HuH-7 (cell line): ENCODE results near the gene TKFC.
"Not testable (repeated sequence)": the region's sequence is repeated elsewhere in the genome, so short reads cannot be mapped to it uniquely, and the experiment has no call there.

Experiments
- DNase-seq: peaks from one replicate; pipeline ENCODE4 v3.0.0; 2011; ENCODE audit warnings: low spot score

Gene TKFC

DNA sequence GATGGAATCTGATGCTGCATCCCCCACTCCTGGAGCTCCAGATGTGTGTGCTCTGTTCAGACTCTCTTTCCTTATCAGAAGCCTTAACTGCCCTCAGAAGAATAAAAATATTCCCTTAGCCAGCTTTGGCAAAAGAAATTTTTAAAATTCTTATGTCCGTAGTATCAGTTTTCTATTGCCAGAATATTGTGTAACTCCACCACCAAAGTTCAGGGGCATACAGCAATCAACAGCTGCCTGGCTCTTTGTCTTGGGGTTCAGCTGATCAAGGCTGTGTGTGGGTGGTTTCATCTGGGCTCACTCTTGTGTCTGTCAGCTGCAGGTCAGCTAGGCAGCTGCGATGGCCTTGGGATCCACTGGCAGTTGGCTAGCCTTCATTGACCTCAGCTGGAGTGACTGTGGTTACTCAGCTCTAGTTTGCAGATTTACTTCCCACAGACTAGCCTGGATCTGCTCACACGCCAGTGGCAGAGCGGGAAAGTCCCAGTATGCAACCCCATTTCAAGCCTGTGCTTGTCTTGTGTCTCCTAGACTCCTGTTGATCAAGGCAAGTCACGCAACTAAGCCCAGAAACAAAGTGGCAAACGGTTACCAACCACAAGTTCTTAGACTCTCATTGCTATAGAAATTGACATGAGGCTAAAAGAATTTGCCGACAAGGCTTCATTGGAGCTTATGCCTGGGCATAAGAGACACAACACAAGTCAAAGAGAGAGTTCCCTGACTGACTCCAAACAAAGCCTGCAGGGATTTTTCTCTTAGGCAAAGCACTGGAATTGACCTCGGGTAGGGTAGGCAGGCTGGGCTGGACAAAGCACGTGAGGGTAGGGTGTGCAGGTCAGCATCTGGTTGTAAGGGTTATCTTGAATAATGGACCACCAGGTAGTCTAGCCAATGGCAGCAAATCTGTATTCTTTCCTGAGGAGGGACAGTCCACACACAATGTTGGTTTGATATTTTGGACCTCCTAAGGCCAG lies 36.6 kb downstream of the TKFC start:
- DNase-seq = no peak

DNA sequence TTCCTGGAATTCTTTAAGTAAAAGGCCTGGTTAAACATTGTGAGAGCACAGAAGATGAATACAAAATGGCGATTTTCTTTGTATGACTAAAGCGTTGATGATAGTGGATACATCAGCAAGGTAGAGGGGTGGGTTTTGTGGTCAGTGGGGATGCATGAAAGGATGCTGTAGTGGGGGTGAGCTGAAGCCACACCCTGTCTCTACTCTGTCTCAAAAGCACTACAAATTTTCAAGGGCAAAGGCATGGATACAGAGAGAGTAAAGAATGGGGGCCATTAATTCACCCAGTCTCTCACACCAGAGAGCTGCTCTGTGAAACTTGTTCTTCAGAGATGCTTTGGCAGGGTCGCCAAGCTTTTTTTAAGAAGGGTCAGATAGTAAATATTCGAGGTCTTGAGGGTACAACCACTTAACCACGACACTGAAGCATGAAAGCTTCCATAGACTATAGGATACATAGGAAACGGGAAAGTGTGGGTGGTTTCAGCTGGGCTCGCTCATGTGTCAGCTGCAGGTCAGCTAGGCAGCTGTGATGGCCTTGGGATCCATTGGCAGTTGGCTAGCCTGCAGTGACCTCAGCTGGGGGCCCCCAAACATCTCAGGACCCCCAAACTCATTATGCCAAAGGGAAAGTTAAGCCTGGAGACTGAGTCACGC lies 37.4 kb downstream of the TKFC start:
- no peak for DNase-seq

DNA sequence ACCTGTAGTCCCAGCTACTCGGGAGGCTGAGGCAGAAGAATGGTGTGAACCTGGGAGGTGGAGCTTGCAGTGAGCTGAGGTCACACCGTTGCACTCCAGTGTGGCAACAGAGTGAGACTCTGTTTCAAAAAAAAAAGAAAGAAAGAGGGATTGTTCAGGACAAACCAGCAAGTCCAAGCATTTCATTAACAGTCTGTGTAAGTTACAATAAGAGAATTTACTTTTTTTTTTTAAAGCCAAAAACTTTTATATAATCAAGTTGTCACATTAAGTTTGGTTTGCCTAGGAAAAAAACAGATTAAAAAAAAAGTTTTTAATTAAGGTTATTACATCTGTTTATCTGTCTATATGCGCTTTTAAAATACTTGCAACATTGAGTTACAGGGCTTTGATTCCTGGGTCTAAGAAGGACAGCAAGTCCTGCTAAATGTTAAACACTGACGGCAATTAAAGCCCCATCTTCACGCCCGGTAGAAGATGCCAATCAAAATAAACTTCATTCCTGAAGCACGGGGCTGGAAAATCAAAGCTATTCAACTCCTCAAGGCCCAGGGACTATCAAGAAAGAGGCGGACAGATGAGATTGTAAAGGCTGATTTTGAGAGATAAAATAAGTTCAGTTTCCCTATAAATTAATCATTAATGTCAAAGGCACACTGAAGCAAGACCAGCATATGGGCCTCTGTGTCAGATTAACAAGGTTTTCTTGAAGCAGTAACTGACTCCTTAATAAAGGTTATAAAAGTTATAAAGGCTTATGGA lies 39.8 kb downstream of the TKFC start:
- DNase-seq = no peak

DNA sequence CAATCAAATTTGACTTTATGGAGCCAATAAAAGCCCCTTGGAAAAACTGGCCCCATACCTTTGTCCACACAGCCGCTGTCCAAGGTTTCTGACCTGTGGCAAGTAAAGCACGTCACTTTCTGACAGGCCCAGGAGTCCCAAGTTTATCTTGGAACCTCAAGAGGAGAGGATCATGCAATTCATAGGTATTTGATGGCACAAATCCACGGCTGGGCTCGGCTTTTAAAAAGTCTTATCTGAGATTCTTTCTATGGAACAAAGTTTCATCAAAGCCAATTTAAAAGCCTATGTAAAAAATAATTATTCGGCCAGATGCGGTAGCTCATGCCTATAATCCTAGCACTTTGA lies 42.7 kb downstream of the TKFC start:
- DNase-seq = no peak

DNA sequence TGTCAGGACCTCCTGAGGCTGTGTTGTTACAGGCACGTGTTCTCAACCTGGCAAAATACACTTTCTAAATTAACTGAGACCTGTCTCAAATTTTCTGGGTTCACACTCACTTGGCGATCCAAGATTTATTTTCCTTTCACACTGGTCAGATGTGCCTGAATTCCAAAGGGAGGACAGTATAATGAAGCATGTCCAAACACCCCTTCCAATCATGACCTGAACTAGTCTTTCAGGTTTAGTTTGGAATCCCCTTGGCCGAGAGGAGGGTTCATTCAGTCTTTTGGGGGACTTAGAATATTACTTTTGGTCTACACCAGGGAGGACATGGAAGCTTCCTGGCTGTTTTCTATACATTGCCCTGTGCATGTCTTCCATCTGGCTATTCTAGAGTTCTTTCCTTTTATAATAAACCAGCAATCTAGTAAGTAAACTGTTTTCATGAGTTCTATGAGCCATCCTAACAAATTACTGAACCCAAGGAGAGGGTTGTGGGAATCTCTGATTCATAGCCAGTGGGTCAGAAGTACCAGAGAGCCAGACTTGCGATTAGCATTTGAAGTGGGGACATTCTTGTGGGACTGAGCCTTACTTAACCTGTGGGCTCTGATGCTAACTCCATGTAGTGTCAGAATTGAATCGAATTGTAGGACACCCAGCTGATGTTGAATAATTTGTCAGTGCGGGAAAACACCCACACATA lies 44.6 kb downstream of the TKFC start:
- no peak for DNase-seq

DNA sequence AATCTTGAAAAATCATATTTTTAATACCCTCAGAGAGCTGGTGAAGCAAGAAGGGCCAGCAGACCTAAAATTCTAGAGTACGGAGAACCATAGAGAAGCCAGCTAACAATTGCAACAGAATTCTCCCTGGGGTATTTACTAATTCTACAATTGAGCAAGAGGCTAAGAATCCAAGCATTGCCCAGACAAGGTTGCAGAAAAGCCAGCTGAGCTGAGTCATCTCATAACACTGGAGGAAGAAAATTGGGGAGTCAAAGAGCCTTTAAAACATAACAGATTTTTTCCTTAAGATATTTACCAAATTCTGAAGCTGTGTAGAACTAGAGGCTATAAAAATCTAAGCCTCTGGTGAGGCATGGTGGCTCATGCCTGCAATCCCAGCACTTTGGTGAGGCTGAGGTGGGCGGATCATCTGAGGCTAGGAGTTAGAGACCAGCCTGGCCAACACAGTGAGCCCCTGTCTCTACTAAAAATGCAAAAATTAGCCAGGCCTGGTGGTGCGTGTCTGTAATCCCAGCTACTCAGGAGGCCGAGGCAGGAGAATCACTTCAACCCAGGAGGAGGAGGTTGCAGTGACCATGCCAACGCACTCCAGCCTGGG lies 45.8 kb downstream of the TKFC start:
- peak; percentile 61 for DNase-seq

DNA sequence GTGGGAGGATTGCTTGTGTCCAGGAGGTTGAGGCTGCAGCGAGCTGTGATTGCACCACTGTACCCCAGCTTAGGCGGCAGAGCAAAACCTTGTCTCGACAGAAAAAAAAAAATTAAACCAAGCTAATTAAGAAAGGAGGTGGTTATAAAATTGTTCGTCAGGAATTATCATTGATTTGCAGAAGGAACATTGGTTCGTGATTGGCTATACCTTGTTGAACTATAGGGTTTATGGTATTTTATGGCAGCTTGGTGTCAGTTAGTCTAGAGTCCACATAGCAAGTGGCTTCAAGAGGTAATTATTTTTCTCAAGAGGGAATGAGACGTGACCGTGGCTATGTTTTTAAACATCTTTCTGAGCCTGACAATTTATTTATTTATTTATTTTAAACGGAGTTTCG lies 47.9 kb downstream of the TKFC start:
- no peak for DNase-seq

DNA sequence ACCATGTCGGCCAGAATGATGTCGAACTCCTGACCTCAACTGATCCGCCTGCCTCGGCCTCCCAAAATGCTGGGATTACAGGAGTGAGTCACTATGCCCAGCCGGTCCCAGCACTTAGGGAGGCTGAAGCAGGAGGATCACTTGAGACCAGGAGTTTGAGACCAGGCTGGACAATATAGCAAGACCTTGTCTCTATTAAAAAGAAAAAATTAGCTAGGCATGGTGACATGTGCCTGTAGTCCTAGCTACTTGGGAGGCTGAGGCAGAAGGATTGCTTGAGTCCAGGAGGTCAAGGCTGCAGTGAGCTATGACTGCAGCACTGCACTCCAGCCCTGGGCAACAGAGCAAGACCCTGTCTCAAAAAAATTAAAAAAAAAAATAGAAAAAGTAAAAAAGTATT lies 50.8 kb downstream of the TKFC start:
- not testable (repeated sequence) for DNase-seq

DNA sequence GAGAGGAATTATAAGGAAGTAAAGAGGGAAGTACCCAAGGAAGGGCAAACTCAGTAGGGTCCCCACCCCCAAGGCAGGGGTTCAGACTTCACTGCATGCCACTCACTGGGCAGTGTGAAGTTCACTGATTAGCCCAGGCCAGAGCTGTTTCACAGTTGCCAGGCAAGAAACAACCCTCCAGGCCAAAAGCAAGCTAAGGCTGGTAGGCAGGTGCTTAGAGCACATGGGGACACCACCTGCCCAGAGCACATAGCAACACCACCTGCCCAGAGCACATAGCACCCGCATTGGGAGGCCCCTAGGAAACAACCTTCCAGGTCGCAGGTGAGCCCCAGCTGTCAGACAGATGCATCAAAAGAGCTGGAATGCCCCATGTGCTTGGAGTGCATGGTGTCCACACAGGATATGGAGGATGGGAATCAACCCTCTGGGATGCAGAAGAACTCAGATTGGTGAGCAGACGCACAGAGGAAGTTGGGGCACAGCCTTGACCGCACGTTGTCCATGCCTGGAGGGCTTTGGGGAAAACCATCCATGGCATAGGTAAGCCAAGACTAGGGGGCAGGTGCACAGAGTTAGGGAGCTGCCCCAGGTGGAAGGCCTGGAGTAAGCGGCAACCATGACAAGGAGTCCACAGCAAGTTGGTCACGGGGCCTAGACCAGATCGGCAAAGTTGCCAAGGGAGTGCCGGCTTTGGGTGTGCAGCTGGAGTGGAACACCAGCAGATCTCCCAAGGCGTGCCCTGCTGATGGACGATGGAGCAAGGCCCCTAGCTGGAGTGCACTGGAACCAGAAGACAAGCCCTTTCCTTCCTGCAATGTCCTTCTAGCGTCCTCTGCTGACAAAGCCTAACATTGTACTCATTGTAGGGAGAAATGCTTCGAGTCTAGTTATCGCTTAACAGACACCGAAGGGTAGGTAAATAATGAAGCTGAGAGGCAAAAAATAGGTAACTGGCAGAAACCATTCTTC lies 51.5 kb downstream of the TKFC start:
- DNase-seq = peak; percentile 76

DNA sequence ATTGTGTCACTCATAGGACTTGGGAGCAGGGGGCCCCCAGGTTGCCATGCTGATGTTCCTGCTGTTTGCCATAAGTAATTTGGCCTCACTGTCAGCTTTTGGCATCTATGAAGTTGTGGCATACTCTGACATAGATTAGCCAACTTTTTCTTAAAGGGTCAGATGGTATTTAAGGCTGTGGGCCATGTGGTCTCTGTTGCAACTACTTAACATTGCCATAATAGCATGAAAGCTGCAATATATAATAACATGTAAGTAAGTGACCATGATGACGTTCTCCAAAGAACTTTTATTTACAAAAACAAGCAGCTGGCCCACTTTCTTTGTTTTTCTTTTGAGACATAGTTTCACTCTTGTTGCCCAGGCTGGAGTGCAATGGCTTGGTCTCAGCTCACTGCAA lies 57.1 kb downstream of the TKFC start:
- DNase-seq = no peak

DNA sequence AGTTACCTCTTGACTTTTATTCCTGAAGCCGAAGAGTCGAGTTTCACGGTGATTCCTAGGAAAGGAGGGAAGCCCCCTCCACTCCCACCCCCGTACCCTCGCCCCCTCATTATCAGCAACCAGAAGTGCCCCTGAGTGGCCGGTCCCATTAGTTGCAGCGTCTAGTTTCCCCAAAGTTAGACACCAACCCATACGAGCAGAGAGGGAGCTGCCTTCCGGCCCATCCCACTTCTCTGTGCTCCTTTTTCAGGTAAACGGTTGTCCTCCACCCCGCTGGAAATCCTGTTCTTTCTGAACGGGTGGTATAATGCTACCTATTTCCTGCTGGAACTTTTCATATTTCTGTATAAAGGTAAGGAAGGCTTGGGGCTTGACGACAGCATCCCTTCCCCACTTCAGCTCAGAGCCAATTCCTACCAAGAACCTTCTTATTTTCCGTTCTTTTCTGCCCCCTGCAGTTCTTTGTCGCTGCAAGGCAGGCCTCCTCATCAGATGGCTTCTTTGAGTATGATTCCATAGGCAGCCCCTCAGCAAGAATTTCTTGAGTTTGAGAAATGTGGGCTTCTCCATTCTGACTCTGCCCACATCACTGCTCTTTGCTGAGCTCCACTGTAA lies 60.1 kb downstream of the TKFC start:
- peak; percentile 49 for DNase-seq
